OCI-LY3 (cell line): ENCODE data around the gene ACSS1.

Source experiments
- H2AFZ ChIP-seq: fragments of 200-600, 300-600 bp; shearing (Covaris generic); 2 replicates; pipeline ENCODE4 v1.6.0; 2014; ENCODE audit warnings: antibody characterized with exemption, low read depth, low read length
- H3K27ac ChIP-seq: fragments of 200-600, 300-600 bp; sonication (generic); 2 replicates; pipeline ENCODE4 v1.5.1; 2014; ENCODE audit warnings: mild to moderate bottlenecking, low read length, moderate library complexity, mixed read lengths
- H3K27me3 ChIP-seq: fragments of 200-600, 300-600 bp; sonication (generic); 2 replicates; pipeline ENCODE4 v1.6.1; 2014; ENCODE audit warnings: low read depth, low read length, mixed read lengths
- H3K36me3 ChIP-seq: fragments of 200-600, 300-600 bp; sonication (generic); replicated peaks from 2 replicates; pipeline ENCODE3; 2014; ENCODE audit warnings: low read depth, low read length, mixed read lengths
- H3K4me1 ChIP-seq: fragments of 300-600, 200-600 bp; sonication (generic); 2 replicates; pipeline ENCODE4 v1.6.1; 2014; ENCODE audit warnings: low read length, mixed read lengths
- H3K4me2 ChIP-seq: fragments of 200-600, 300-600 bp; sonication (generic); 2 replicates; pipeline ENCODE4 v1.6.1; 2014; ENCODE audit warnings: low read length, mixed read lengths
- H3K4me3 ChIP-seq: fragments of 300-600, 200-600 bp; sonication (generic); 2 replicates; pipeline ENCODE4 v1.5.1; 2014; ENCODE audit warnings: antibody characterized with exemption, mild to moderate bottlenecking, low read length, moderate library complexity
- H3K79me2 ChIP-seq: fragments of 300-600, 200-600 bp; shearing (Covaris generic); 2 replicates; pipeline ENCODE4 v1.6.1; 2014; ENCODE audit warnings: mild to moderate bottlenecking, low read length, mixed read lengths
- H3K9ac ChIP-seq: fragments of 300-600, 200-600 bp; shearing (Covaris generic); 2 replicates; pipeline ENCODE4 v1.6.0; 2014; ENCODE audit warnings: mild to moderate bottlenecking, low read length, moderate library complexity
- H3K9me3 ChIP-seq: fragments of 200-600, 300-600 bp; shearing (Covaris generic); 2 replicates; pipeline ENCODE4 v1.6.1; 2014; ENCODE audit warnings: low read length, mixed read lengths; ENCODE audit not compliant: insufficient read depth
- H4K20me1 ChIP-seq: fragments of 200-600, 300-600 bp; sonication (generic); 2 replicates; pipeline ENCODE4 v1.6.1; 2016; ENCODE audit warnings: low read length, mixed read lengths; ENCODE audit not compliant: insufficient read depth
- EZH2phosphoT487 ChIP-seq: fragments of 200-600 bp; shearing (Covaris generic); IDR thresholded peaks from 2 replicates; pipeline ENCODE4 v1.6.1; 2018; ENCODE audit warnings: antibody characterized with exemption, mixed run types, low read depth
- TF ChIP-seq, protein P1 (sequence below): fragments of 200-600, 300-600 bp; sonication (generic); IDR thresholded peaks from 2 replicates; pipeline ENCODE4 v1.5.1; 2014; ENCODE audit warnings: antibody characterized with exemption, low read length, low read depth

ACSS1 gene

DNA sequence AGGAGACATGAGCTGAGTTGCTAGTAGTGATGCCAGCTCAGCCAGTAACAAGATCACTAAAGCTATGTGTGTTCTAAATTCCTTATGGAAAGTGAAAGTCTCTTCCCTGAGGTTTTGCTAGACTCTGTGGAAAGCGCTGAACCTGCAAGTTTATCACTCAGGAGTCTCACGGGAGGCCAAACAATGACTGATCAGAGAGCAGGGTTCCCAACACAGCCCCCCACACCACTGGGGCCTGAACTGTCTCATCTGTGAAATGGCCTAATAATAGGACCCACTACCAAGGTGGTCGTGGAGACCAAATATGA, 19.9 kb downstream of the ACSS1 start:
- H3K4me1 ChIP-seq = peaks cover 42% of the 10 kb centered on the region

DNA sequence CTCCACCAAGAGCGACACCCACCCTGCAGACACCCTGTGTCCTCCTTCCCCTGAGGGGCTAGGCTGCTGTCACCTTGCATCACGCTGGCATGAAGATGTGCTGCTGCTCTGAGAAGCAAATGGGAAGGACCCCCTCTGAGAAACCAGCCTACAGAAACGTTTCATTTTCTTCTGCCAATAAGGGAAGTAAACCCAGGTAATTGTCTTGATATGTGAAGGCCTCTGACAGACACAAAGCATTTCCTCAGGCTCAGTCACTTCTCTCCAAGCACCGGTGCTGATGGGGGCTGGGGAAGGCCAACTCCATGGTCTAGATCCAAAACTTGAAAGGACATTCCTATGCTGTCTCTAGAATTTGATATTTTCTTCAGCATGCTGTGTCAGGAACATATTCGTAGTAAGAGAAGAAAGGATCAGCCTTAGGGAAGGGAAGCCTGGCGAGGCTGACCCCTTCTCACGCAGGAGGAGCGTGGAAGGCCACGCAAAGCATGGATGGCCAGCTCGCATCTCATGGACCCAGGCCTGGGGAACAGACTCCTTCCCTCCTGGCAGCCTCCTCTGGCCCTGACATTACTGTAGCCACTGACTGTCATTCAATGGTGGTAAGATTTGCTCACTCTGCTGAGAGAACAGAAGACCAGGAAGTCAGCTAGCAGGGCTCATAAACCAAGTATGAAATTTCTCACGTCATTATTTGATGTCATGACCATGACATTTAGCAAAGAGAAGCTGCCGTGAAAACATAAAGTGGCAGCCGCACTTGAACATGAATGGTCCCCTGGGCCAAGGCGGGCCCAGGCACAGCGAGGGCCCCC, 20.4 kb downstream of the ACSS1 start:
- H3K36me3 ChIP-seq = no peaks in the 10 kb centered on the region
- TF ChIP-seq EZH2phosphoT487 = no peak
- TF ChIP-seq, protein P1, sequence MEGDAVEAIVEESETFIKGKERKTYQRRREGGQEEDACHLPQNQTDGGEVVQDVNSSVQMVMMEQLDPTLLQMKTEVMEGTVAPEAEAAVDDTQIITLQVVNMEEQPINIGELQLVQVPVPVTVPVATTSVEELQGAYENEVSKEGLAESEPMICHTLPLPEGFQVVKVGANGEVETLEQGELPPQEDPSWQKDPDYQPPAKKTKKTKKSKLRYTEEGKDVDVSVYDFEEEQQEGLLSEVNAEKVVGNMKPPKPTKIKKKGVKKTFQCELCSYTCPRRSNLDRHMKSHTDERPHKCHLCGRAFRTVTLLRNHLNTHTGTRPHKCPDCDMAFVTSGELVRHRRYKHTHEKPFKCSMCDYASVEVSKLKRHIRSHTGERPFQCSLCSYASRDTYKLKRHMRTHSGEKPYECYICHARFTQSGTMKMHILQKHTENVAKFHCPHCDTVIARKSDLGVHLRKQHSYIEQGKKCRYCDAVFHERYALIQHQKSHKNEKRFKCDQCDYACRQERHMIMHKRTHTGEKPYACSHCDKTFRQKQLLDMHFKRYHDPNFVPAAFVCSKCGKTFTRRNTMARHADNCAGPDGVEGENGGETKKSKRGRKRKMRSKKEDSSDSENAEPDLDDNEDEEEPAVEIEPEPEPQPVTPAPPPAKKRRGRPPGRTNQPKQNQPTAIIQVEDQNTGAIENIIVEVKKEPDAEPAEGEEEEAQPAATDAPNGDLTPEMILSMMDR = no peak
- H3K27me3 ChIP-seq = no peaks in the 10 kb centered on the region
- H4K20me1 ChIP-seq = 0 out of 2 replicates have a peak, but pooled peaks cover 2% of the 10 kb centered on the region
- peaks cover 36% of the 10 kb centered on the region for H3K4me1 ChIP-seq
- no peak overlapping the region for H3K4me3 ChIP-seq
- no peak overlapping the region for H2AFZ ChIP-seq
- no peaks in the 10 kb centered on the region for H3K79me2 ChIP-seq
- H3K9ac ChIP-seq = no peak overlapping the region
- H3K9me3 ChIP-seq = no peaks in the 10 kb centered on the region
- H3K4me2 ChIP-seq = no peak overlapping the region
- no peak overlapping the region for H3K27ac ChIP-seq

More for the DNA sequence above, 19.9 kb downstream of the ACSS1 start:
- Histone ChIP-seq H3K27ac (no peak overlapping the region), H3K4me2 (no peak overlapping the region), H3K9me3 (no peaks in the 10 kb centered on the region), H4K20me1 (0 out of 2 replicates have a peak, but pooled peaks cover 2% of the 10 kb centered on the region), H3K27me3 (no peaks in the 10 kb centered on the region), H3K36me3 (no peaks in the 10 kb centered on the region), H3K4me3 (no peak overlapping the region), H2AFZ (no peak overlapping the region), H3K9ac (no peak overlapping the region), H3K79me2 (no peaks in the 10 kb centered on the region)
- TF ChIP-seq, protein P1 = no peak
- no peak for TF ChIP-seq EZH2phosphoT487

GRCh38 chr20:25036331-25036936, 21.5 kb downstream of the ACSS1 start:
- Histone ChIP-seq H3K79me2 (no peaks in the 10 kb centered on the region), H3K27ac (no peak overlapping the region), H2AFZ (no peak overlapping the region), H3K4me2 (peak overlapping the region; percentile 55), H3K36me3 (no peaks in the 10 kb centered on the region), H3K9ac (peak overlapping the region; percentile 27; the same call in 1 of the 2 replicates), H3K9me3 (no peaks in the 10 kb centered on the region), H4K20me1 (0 out of 2 replicates have a peak, but pooled peaks cover 2% of the 10 kb centered on the region), H3K27me3 (no peaks in the 10 kb centered on the region), H3K4me1 (peaks cover 28% of the 10 kb centered on the region), H3K4me3 (peak overlapping the region; percentile 37)
- TF ChIP-seq EZH2phosphoT487 = no peak
- TF ChIP-seq, protein P1 = no peak

- no peak for TF ChIP-seq EZH2phosphoT487
- TF ChIP-seq, protein P1 = no peak
- Histone ChIP-seq H3K36me3 (no peaks in the 10 kb centered on the region), H3K9me3 (no peaks in the 10 kb centered on the region), H3K4me1 (peaks cover 23% of the 10 kb centered on the region), H2AFZ (no peak overlapping the region), H3K9ac (no peak overlapping the region), H3K27ac (no peak overlapping the region), H4K20me1 (no peaks in the 10 kb centered on the region), H3K27me3 (no peaks in the 10 kb centered on the region), H3K4me3 (peak overlapping the region; percentile 37), H3K79me2 (no peaks in the 10 kb centered on the region), H3K4me2 (peak overlapping the region; percentile 55)
Observed at GRCh38 chr20:25035921-25036320, 22.0 kb downstream of the ACSS1 start.
